Left kidney (tissue), 8 donors: Measurements from ENCODE around the gene TRIM73. TPM values are rescaled to one million over a fixed set of nuclear protein-coding genes. Genes with fewer than 3 reads are reported as not detected.
"Not testable (repeated sequence)": the region's sequence is repeated elsewhere in the genome, so short reads cannot be mapped to it uniquely, and the experiment has no call there.

Source experiments
- DNase-seq: peaks from one replicate; pipeline ENCODE4 v3.0.0-alpha.2; 2013
- long read RNA-seq, 8 donors: transcript quantifications; one replicate each; lab custom pipeline, GENCODE V29; 2026
- polyA plus RNA-seq: library from polyadenylated mRNA; unstranded; fragments of 120-200 nt; gene quantifications from one replicate; pipeline ENCODE4 v1.2.1, GENCODE V29; 2013; ENCODE audit not compliant: insufficient read length

TRIM73 gene
- polyA plus RNA-seq: 7.6 TPM
- long read RNA-seq, donor 1, partial matches to known transcripts: 0 of 1 reads
- long read RNA-seq, donor 1, other reads (novel, unspliced or antisense): 0 of 1 reads
- long read RNA-seq, donor 2, partial matches to known transcripts: 0 of 1 reads
- long read RNA-seq, donor 2, other reads (novel, unspliced or antisense): 0 of 1 reads
- long read RNA-seq, donor 3: 0 reads
- long read RNA-seq, donor 4: 0 reads
- long read RNA-seq, donor 5: 0 reads
- long read RNA-seq, donor 6: 0 reads
- long read RNA-seq, donor 7, partial matches to known transcripts: 0 of 1 reads
- long read RNA-seq, donor 7, other reads (novel, unspliced or antisense): 0 of 1 reads
- long read RNA-seq, donor 8: 0 reads

DNA sequence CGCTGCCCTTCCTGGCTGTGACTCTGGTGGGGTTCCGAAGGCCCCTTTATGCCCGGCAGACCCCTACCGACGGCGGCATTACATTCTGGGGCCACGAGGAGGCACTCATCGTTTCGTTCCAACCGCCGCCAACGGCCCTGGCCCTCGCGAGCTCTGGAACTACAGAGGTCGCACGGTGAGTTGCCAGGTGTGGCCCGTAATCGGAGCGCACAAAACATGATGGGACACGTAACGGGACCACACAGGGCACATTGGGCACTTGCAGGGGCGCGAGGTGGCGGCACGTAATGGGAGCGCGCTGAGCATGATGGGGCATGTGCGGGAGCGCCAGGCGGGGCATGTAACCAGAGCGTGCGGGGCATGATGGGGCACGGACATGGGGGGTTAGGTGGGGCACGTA is at the start of gene TRIM73:
Gene TRIM73 (plus strand): TSS at position 301 of the 400 bp plus-strand sequence. CDS start 3,305 bp downstream, outside the sequence.
- DNase-seq: not testable (repeated sequence)

DNA sequence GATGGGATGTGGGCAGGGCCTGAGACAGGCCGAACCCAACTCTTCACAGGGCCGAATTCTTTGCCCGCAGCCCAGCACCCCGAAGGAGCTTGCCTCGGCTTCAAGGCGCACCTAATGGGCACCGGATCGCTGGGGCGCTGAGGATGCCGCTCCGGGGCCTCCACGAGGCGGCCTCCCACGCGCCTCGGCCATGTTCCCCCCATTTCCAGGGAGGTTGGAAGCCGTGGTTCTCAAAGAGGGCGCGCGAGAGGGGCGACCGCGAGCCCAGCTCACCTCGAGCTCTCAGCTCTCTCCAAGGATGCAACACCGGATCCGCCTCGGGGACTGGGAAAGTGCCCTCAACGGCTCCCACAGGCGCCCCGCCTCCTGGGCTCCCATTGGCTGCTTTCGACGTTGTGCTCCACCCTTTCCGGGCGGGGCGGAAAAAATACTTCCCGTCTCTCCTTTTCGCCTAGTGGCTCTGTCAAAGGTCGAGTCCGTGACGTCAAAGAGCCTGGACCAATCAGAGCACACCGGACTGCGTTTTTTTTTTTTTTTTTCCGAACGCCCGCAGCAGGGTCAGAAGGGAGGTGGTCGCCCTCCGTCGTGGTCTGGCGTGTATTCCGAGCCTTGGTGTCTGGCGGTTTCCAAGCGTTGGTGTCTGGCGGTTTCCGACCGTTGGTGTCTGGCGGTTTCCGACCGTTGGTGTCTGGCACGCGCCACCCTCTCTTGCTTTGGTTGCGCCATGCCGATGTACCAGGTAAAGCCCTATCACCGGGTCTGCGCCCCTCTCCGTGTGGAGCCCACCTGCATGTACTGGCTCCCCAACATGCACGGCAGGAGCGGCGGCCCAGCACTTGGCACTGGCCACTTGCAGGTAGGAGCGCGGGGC is 36.5 kb upstream of the TRIM73 start:
- peak; percentile 5 for DNase-seq

DNA sequence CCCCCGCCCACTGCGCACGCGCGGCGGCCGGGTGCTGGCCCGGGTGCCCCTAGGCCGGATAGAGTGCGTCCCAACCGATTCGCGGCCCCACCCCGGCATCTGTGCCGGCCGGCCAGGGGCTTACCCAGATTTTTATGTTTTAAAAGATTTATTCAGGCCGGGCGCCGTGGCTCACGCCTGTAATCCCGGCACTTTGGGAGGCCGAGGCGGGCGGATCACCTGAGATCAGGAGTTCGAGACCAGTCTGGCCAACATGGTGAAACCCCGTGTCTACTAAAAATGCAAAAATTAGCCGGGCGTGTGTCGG is 35.9 kb upstream of the TRIM73 start:
- not testable (repeated sequence) for DNase-seq

DNA sequence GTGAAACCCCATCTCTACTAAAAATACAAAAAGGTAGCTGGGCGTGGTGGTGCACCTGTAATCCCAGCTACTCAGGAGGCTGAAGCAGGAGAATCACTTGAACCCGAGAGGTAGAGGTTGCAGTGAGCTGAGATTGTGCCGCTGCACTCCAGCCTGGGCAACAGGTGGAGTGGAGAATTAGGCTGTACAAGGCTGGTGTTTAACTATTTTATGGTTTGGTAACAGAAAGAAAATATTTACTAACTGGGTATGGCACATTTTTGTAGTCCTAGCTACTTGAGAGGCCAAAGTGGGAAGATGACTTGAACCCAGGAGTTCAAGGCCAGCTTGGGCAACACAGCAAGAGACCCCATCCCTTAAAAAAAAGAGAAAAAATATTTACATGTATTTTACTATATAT is 31.4 kb upstream of the TRIM73 start:
- DNase-seq: not testable (repeated sequence)

- not testable (repeated sequence) for DNase-seq
Observed at GRCh38 chr7:75366643-75367042, 28.8 kb upstream of the TRIM73 start.

DNA sequence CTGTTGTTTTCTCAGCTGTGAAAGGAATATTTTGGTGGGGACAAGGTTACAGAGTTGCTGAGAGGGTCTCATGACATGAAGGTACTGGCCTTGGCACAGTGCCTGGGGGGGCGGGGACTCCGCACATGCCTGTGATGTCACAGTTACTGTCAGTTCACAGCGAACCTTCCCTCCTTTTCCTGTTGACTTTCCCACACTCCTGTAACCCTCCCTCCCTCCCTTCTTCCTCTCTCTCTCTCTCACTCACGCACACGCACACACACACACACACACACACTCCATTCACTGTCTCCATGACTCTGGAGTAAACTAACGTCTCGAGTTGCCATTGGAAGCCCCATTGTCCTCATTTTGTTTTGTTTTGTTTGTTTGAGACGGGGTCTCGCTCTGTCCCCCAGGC is 28.1 kb upstream of the TRIM73 start:
- DNase-seq: not testable (repeated sequence)

- DNase-seq: not testable (repeated sequence)
Observed at GRCh38 chr7:75374144-75374518, 21.3 kb upstream of the TRIM73 start.

- DNase-seq: not testable (repeated sequence)
Observed at GRCh38 chr7:75374519-75375317, 20.7 kb upstream of the TRIM73 start.

DNA sequence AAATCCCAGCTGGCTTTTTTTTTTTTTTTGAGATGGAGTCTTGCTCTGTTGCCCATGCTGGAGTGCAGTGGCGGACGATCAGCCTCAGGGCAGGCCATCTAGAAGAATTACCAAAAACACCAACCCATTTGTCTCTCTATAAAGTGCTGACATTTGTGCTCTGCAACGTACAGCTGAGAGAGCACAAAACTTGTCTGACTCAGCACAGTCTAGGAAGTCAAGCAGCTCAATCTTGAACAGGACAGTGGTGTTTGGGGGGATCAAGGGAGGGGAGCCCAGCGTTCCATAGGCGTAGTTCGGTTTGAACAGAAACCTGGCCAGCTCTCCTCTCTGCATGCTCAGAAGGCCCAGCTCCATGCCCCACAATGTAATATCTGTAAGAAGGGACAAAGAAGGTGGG is 2.2 kb upstream of the TRIM73 start:
- DNase-seq: not testable (repeated sequence)

DNA sequence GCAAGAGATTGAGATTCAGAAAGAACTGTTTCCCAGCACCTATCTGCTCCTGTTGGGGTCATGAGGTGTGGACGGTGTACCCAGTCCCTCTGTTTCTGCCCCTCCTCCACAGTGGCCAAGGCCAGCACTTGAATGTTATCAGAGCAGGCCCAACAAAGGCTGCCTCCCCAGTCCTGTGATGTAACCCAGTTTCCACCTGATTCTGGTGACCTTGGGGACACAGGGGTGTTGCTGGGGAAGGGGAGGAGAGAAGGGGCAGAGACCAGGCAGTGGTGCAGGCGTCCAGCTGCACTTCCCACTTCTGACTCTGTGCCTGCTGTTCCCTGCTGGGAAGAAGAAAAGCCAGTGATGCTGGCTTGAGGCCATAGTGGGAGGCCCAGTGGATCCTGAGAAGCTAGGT is 2.4 kb downstream of the TRIM73 start:
- DNase-seq: not testable (repeated sequence)

DNA sequence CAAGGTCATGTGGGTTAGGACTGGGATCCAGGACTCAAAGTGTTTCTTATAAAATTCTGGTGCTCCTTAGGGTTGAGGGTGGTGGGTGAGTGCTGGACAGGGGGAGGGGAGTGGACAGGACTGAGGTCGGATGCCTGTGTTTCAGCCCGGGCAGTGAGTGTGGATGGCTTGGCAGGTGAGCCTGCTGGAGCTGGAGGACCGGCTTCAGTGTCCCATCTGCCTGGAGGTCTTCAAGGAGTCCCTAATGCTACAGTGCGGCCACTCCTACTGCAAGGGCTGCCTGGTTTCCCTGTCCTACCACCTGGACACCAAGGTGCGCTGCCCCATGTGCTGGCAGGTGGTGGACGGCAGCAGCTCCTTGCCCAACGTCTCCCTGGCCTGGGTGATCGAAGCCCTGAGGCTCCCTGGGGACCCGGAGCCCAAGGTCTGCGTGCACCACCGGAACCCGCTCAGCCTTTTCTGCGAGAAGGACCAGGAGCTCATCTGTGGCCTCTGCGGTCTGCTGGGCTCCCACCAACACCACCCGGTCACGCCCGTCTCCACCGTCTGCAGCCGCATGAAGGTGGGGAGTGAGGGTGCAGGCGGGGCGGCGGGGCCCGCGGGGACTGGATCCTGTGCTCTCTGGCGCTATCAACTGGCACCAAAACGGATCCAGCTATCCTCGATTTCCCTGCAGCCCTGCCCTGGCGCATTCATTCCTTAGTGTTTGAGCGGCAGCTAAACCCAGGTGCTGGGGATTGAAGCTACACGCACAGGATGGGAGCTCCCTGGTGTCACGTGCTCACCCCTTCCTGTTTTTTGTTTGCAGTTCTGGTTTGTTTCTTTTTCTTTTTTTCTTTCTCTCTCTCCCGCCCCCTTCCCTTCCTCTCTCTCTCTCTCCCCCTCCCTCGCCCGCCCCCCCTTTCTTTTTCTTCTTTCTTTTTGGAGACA is 3.6 kb downstream of the TRIM73 start:
- DNase-seq: not testable (repeated sequence)

DNA sequence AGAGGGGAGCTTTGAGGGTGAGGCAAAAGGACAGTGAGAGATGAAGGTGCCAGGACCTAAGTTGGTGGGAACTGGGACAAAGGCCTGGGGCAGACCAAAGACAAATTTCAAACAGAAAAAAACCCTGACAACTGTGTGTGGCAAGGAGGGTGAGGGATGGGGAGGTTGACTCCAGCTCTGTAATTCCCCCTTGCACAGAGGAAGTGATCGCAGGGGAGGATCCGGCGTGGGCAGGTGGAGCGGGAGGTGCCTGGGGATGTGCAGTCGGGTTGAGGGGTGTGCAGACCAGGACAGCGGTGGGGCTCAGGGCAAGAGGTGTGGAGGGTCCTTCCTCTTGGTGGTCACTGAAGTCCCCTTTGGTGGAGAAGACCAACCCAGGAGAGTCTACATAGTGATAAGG is 5.1 kb downstream of the TRIM73 start:
- DNase-seq: not testable (repeated sequence)

GRCh38 chr7:75403455-75404443 is 8.3 kb downstream of the TRIM73 start:
- not testable (repeated sequence) for DNase-seq

- DNase-seq: not testable (repeated sequence)
Observed at GRCh38 chr7:75404663-75405062, 9.2 kb downstream of the TRIM73 start.

DNA sequence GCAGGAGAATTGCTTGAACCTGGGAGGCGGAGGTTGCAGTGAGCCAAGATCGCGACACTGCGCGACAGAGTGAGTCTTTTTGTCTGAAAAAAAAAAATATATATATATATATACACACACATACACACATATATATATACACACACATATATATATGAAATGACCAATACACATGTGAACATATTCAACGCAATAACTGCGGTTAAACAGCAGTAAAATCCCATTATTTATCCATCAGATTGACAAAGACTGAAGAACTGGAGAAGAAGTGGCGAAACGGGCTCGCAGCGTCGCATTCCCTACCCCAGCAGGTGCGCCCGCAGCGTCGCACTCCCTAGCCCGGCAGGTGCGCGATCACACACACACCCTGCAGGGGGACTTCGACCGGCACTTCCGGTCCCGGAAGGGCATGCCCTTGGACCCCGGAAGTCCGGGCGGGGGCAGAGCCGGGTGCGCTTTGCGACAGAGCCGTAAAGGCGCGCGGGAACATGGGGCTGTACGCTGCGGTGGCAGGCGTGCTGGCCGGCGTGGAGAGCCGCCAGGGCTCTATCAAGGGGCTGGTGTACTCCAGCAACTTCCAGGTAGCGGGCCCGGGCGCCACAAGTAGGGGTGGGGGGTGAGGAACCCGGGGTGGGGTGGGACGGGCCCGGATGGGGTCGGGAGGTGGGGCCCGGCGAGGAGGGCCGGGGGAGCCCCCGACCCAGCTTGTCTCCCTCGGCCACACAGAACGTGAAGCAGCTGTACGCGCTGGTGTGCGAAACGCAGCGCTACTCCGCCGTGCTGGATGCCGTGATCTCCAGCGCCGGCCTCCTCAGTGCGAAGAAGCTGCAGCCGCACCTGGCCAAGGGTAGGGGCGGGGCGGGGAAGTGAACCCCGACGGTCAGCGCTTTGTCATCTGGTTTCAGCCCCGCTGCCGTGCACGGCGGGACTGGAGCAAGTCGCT is 14.7 kb downstream of the TRIM73 start:
- not testable (repeated sequence) for DNase-seq

DNA sequence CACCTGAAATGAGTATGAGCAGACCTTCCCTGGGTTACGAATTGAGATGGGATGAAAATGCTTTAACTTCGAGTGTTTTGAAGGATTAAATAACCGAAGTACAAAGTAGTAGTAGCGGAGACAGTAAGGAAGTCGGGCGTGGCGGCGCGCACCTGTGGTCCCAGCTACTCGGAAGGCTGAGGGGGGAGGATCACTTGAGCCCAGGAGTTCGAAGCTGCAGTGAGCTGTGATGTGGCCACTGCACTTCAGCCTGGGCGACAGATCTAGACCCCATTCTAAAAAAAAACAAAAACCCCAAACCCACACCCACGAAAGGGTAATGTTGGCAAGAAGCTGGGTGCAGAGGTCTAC is 15.4 kb downstream of the TRIM73 start:
- not testable (repeated sequence) for DNase-seq

DNA sequence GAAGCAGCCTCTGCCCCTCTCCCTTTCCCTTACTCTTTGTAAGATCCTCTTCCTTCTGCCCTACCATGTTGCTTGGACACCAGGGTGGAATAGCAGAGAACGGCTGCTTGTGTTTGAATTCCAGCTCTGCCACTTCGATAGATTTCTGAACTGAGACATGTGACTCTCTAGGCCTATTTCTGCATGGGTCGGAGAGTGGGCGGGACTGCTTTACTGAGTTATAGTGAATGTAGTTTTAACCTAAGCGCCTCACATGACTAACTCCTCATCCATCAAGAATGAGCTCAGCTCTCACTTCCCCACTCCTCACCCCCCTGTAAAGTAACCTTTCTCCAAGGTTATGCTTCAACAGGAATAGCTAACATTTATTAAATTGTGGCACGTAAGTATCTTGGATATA is 18.8 kb downstream of the TRIM73 start:
- DNase-seq: not testable (repeated sequence)

DNA sequence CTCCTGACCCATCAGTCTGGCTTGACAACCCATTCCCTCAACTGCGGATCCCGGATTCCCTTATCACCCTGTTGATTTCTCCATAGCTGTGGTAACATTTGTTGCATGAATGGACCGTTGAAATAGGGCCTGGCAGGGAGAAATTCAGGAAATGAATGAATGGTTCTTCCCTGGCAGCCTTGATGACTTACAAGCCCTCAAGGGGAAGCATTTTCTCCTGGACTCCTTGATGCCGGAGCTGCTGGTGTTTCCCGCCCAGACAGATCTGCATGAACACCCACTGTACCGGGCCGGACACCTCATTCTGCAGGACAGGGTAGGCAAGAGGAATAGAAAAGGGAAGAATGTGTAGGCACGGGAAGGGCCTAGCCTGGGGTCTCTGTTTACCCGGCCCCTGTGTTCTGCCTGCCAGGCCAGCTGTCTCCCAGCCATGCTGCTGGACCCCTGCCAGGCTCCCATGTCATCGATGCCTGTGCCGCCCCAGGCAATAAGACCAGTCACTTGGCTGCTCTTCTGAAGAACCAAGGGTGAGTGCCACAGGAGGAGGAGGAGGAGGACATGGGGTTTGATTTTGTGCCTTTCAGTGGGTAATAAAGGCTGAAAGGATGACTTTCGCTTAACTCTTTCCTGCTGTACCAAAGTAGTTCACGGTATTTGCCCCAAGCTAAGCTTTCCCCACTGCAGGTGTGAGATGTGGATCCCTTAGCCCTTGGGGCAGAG is 19.4 kb downstream of the TRIM73 start:
- DNase-seq: not testable (repeated sequence)
